Measurements from ENCODE around the gene TMEM132C.

TMEM132C gene

DNA sequence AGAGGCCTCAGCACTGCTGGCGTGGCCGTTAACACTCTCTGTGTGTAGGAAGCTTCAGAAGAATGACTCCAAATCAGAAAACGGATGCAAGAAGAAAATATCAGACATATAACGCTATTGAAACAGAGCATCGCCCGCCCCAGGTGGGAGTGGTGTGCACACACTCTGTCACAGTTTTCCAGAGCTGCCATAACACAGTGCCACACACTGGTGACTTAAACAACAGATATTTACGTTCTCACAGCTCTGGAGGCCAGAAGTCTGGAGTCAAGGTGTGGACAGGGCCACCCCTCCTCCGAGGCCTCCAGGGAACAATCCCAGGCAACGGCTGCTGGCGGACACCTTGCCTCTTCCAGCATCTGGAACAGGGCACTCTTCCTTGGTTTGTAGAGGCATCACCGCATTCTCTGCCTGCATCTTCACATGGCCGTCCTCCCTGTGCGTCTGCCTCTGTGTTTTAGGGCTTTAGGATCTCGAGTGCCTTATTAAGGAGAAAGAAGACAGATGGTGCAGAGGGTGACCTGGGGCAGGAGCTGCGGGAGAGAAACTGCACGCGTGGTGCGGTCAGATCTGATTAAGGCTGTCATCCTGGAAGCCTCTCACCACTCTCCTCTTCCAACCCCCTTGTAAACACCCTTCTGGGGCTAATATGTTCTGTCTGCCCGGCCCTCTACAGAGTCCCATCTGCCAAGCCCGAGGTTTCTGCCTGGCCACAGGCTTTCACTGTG is 415.7 kb downstream of the TMEM132C start:
- H3K4me3 ChIP-seq (ENCODE audit: low read depth, low read length): no peak overlapping the region
- TF ChIP-seq, protein P1, sequence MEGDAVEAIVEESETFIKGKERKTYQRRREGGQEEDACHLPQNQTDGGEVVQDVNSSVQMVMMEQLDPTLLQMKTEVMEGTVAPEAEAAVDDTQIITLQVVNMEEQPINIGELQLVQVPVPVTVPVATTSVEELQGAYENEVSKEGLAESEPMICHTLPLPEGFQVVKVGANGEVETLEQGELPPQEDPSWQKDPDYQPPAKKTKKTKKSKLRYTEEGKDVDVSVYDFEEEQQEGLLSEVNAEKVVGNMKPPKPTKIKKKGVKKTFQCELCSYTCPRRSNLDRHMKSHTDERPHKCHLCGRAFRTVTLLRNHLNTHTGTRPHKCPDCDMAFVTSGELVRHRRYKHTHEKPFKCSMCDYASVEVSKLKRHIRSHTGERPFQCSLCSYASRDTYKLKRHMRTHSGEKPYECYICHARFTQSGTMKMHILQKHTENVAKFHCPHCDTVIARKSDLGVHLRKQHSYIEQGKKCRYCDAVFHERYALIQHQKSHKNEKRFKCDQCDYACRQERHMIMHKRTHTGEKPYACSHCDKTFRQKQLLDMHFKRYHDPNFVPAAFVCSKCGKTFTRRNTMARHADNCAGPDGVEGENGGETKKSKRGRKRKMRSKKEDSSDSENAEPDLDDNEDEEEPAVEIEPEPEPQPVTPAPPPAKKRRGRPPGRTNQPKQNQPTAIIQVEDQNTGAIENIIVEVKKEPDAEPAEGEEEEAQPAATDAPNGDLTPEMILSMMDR (IDR thresholded peaks at IDR 0.05; ENCODE audit: insufficient read depth, low read length, missing control alignments): no peak
- no peak for DNase-seq (ENCODE audit: low read depth, low spot score)
- ChIA-PET CTCF (no interaction called here), POLR2A (no interaction called here)

DNA sequence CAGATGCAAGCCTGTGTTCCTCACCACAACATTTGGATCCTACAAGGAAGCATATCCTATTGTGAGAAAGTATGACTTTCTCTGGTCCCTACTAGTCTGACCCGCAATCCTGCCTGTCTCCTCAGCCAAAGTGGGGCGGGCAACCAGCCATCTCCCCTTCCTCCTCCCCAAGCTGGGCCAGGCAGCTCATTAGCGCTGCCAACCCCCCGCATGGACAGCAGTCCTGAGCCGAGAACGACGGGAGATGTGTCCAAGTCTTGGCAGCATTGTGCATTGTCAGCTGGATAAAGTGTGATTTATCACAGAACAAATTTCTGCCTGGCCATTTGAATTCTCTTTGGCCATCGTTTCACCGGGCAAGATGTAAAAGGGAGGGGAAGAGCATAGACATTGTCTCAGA is 417.4 kb downstream of the TMEM132C start:
- H3K4me3 ChIP-seq (ENCODE audit: low read depth, low read length): no peak overlapping the region
- ChIA-PET CTCF (no interaction called here), POLR2A (no interaction called here)
- TF ChIP-seq, protein P1 (IDR thresholded peaks at IDR 0.05; ENCODE audit: insufficient read depth, low read length, missing control alignments): no peak
- no peak for DNase-seq (ENCODE audit: low read depth, low spot score)

DNA sequence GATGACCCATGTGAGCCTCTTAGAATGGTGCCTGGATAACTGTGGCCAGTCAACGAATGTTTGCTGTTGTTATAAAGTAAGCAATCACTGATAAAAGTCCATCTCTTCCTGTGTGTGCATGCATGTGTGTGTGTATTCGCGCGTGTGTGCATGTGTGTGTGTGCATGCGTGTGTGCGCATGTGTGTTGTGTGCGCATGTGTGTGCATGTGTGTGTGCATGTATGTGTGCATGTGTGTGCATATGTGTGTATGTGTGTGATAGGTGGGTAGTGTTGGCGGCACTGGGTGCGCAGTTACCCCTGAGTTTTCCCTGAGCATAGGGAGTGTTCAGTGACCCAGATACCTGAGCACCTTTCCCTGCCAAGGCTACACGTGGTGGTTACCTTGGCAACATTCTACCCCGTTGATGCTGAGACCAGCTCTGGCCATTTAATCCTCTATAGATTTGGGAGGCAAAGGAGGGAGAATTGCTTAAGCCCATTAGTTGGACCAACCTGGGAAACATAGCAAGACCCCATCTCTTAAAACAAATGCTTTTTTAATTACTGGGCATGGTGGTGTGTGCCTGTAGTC is 419.0 kb downstream of the TMEM132C start:
- ChIA-PET POLR2A (no interaction called here), CTCF (no interaction called here)
- TF ChIP-seq, protein P1 (IDR thresholded peaks at IDR 0.05; ENCODE audit: insufficient read depth, low read length, missing control alignments): no peak
- H3K4me3 ChIP-seq (ENCODE audit: low read depth, low read length): no peak overlapping the region
- DNase-seq (ENCODE audit: low read depth, low spot score): no peak

DNA sequence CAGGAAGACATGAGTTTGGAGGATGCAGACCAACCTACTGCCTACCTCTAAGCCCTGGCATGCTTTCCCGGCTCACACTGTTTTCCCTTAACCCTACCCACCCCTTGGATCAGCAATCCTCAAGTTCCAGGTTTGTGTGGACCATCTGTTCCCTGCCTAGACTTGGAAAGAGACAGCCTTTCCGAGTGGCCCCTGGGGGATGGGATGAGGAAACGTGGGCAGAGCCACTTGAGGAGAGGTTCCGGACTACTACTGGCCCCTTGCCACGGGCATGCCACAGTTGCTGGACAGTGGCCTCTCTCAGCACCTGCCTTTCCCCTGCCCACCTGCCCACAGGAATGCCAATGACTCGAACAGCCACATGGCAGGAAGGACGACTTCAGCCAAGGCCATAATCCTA is 420.9 kb downstream of the TMEM132C start:
- no peak for DNase-seq (ENCODE audit: low read depth, low spot score)
- CTCF ChIA-PET: no interaction called here
- POLR2A ChIA-PET: no interaction called here
- no peak overlapping the region for H3K4me3 ChIP-seq (ENCODE audit: low read depth, low read length)
- TF ChIP-seq, protein P1 (IDR thresholded peaks at IDR 0.05; ENCODE audit: insufficient read depth, low read length, missing control alignments): no peak

DNA sequence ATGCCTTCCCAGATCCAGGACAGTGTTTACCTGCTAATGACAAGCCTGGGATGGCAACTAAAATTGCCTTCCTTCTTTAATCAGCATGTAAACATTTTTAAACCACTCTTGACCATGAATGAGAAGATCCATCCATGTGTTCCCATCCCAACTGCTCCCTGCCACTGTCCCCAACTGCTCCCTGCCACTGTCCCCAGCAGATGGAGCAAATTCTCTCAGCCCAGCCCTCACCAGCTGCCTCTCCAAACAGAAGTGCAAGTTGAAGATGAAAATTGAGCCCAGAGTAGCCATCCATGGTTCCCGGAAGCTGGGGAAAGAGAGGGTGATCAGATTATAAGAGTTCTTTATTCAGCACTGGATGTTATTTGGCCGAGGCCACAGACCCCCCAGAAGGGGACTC is 423.7 kb downstream of the TMEM132C start:
- H3K4me3 ChIP-seq (ENCODE audit: low read depth, low read length): no peak overlapping the region
- no peak for DNase-seq (ENCODE audit: low read depth, low spot score)
- CTCF ChIA-PET: no interaction called here
- POLR2A ChIA-PET: no interaction called here
- TF ChIP-seq, protein P1 (IDR thresholded peaks at IDR 0.05; ENCODE audit: insufficient read depth, low read length, missing control alignments): no peak

DNA sequence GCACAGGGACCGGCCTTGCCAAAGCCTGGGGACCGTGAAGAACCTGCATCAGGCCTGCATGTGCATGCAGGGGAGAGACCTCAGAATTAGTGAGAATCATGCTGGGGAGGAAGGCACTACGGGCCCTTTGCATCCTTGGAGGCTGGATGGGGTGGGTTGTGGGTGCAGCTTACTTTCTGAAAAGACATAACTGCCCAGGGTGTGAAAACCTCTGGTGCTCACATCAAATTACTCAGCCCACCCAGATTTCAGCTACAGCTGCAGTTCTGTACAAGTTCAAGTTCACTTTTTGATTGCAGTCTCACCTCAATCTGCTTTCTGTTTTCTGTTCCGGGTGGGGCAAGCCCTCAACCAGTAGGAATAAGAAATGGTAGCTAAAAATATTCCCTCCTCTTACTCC is 426.1 kb downstream of the TMEM132C start:
- DNase-seq (ENCODE audit: low read depth, low spot score): no peak
- TF ChIP-seq, protein P1 (IDR thresholded peaks at IDR 0.05; ENCODE audit: insufficient read depth, low read length, missing control alignments): no peak
- CTCF ChIA-PET: no interaction called here
- H3K4me3 ChIP-seq (ENCODE audit: low read depth, low read length): no peak overlapping the region
- POLR2A ChIA-PET: no interaction called here
